Fibroblast of lung (primary cell): Measurements from ENCODE around the gene GHRHR. TPM values are rescaled to one million over a fixed set of nuclear protein-coding genes. Genes with fewer than 3 reads are reported as not detected.

Experiments
- DNase-seq, 2 donors: peaks; one replicate each; pipeline versions ENCODE4 v3.0.0 to v3.0.0-alpha.2; 2010; ENCODE audit warnings: low read depth in 2 of 2
- H2AFZ ChIP-seq: 2 replicates; pipeline ENCODE4 v1.5.1; 2012; ENCODE audit warnings: low read length, control low read depth, inconsistent platforms
- H3K27ac ChIP-seq: 2 replicates; pipeline ENCODE4 v1.5.1; 2011; ENCODE audit warnings: low read length, control low read depth; ENCODE audit not compliant: insufficient read depth
- H3K27me3 ChIP-seq: 2 replicates; pipeline ENCODE4 v1.5.1; 2011; ENCODE audit warnings: mild to moderate bottlenecking, low read length; ENCODE audit not compliant: control insufficient read depth, insufficient read depth
- H3K36me3 ChIP-seq: 2 replicates; pipeline ENCODE4 v1.5.1; 2011; ENCODE audit warnings: low read length; ENCODE audit not compliant: control insufficient read depth, insufficient read depth
- H3K4me1 ChIP-seq: 2 replicates; pipeline ENCODE4 v1.5.1; 2011; ENCODE audit warnings: low read length; ENCODE audit not compliant: control insufficient read depth, insufficient read depth; ENCODE audit errors: extremely low read depth
- H3K4me2 ChIP-seq: 2 replicates; pipeline ENCODE4 v1.5.1; 2011; ENCODE audit warnings: low read length, control low read depth; ENCODE audit not compliant: insufficient read depth; ENCODE audit errors: extremely low read depth
- H3K4me3 ChIP-seq, 4 experiments: fragments of 200-600 bp in 1 of 4; sonication (generic) in 1 of 4; replicated peaks in 1 of 4; 2 replicates each; pipeline ENCODE4 v1.5.1; 2011 to 2016; ENCODE audit warnings: low read length in 4 of 4, low read depth in 3 of 4, mild to moderate bottlenecking in 3 of 4, control low read depth in 2 of 4, inconsistent platforms in 1 of 4, mixed read lengths in 1 of 4; ENCODE audit not compliant: insufficient read depth in 1 of 4; ENCODE audit errors: control extremely low read depth in 1 of 4
- H3K79me2 ChIP-seq: 2 replicates; pipeline ENCODE4 v1.5.1; 2012; ENCODE audit warnings: mild to moderate bottlenecking, low read length, inconsistent platforms; ENCODE audit not compliant: control insufficient read depth, insufficient read depth
- H3K9ac ChIP-seq: 2 replicates; pipeline ENCODE4 v1.5.1; 2011; ENCODE audit warnings: mild to moderate bottlenecking, low read length, control low read depth; ENCODE audit not compliant: insufficient read depth
- H3K9me3 ChIP-seq: 2 replicates; pipeline ENCODE4 v1.5.1; 2012; ENCODE audit warnings: low read depth, low read length; ENCODE audit not compliant: control insufficient read depth, insufficient read depth
- H4K20me1 ChIP-seq: 2 replicates; pipeline ENCODE4 v1.5.1; 2011; ENCODE audit warnings: low read length; ENCODE audit not compliant: control insufficient read depth, insufficient read depth; ENCODE audit errors: extremely low read depth
- CTCF ChIP-seq, 2 donors: IDR thresholded peaks in 1 of 2; conservative IDR thresholded peaks in 1 of 2; 1 replicate in 1 of 2; 2 replicates in 1 of 2; pipeline ENCODE4 v1.5.1; 2011 to 2012; ENCODE audit warnings: low read length in 2 of 2, control low read depth in 1 of 2, inconsistent platforms in 1 of 2, low read depth in 1 of 2, mild to moderate bottlenecking in 1 of 2
- EZH2 ChIP-seq: IDR thresholded peaks from 2 replicates; pipeline ENCODE4 v1.5.1; 2012; ENCODE audit warnings: low read length, control low read depth, mild to moderate bottlenecking; ENCODE audit errors: missing control alignments
- polyA plus RNA-seq, 2 donors: library from polyadenylated mRNA; depleted of rRNA in 1 of 2; stranded (reverse) in 1 of 2; unstranded in 1 of 2; fragments of >200 nt; gene quantifications; 2 replicates each; pipeline ENCODE4 v1.2.1, GENCODE V29; 2011 to 2012; ENCODE audit warnings: missing spikeins in 1 of 2
- total RNA-seq: library from RNA; depleted of rRNA; stranded (reverse); fragments of >200 nt; gene quantifications from 2 replicates; pipeline ENCODE4 v1.2.1, GENCODE V29; 2014

The GHRHR gene
- total and polyA plus RNA-seq, 2 donors (not counting 1 experiment from before 2014, with no cell fraction given) = not detected

- H3K9me3 ChIP-seq = no peaks in the 10 kb centered on the region
- H3K27me3 ChIP-seq = no peaks in the 10 kb centered on the region
- TF ChIP-seq EZH2 = no peak
- no peak for TF ChIP-seq CTCF (conservative IDR thresholded peaks at IDR 0.05 in 1 of 2, IDR thresholded peaks at IDR 0.05 in 1 of 2; ENCODE audit: low read depth in 1 of 2, low read length in 2 of 2)
- H3K4me3 ChIP-seq = no peak overlapping the region
- no peaks in the 10 kb centered on the region for H3K36me3 ChIP-seq
- no peaks in the 10 kb centered on the region for H3K79me2 ChIP-seq
- DNase-seq = no peak
- no peak overlapping the region for H3K9ac ChIP-seq
- H2AFZ ChIP-seq = no peak overlapping the region
- peaks cover 3% of the 10 kb centered on the region for H3K4me1 ChIP-seq
- H3K27ac ChIP-seq = no peak overlapping the region
- no peak overlapping the region for H3K4me2 ChIP-seq
- H4K20me1 ChIP-seq = no peaks in the 10 kb centered on the region
Measured at GRCh38 chr7:30936650-30937245, 27.0 kb upstream of the GHRHR start.

- Histone ChIP-seq H3K4me1 (no peaks in the 10 kb centered on the region), H3K9me3 (no peaks in the 10 kb centered on the region), H4K20me1 (no peaks in the 10 kb centered on the region), H3K79me2 (no peaks in the 10 kb centered on the region), H3K27me3 (peaks cover 2% of the 10 kb centered on the region), H3K4me2 (no peak overlapping the region), H3K36me3 (no peaks in the 10 kb centered on the region), H3K4me3 (no peak overlapping the region), H3K27ac (no peak overlapping the region), H3K9ac (no peak overlapping the region), H2AFZ (no peak overlapping the region)
- no peak for DNase-seq
- TF ChIP-seq EZH2 (no peak), CTCF (conservative IDR thresholded peaks at IDR 0.05 in 1 of 2, IDR thresholded peaks at IDR 0.05 in 1 of 2; ENCODE audit: low read depth in 1 of 2, low read length in 2 of 2) (no peak)
Measured at GRCh38 chr7:30937416-30937815, 26.3 kb upstream of the GHRHR start.

- Histone ChIP-seq H4K20me1 (no peaks in the 10 kb centered on the region), H3K4me2 (peak overlapping the region; percentile 68), H3K4me3 (peak overlapping the region in 1 of 4 experiments; percentile 33), H3K36me3 (no peaks in the 10 kb centered on the region), H3K27me3 (peaks cover 2% of the 10 kb centered on the region), H3K4me1 (no peaks in the 10 kb centered on the region), H3K79me2 (no peaks in the 10 kb centered on the region), H2AFZ (peak overlapping the region; percentile 60), H3K9me3 (no peaks in the 10 kb centered on the region), H3K9ac (no peak overlapping the region), H3K27ac (no peak overlapping the region)
- DNase-seq = peak; percentile 54 to 64
- TF ChIP-seq CTCF (conservative IDR thresholded peaks at IDR 0.05 in 1 of 2, IDR thresholded peaks at IDR 0.05 in 1 of 2; ENCODE audit: low read depth in 1 of 2, low read length in 2 of 2) (peak; percentile 86 to 99), EZH2 (no peak)
Measured at GRCh38 chr7:30938435-30939316, 25.1 kb upstream of the GHRHR start.
